WI38 (cell line): ENCODE results near the gene ST3GAL3.

Experiments used
- H3K4me3 ChIP-seq: 2 replicates; pipeline ENCODE4 v1.5.1; 2011; ENCODE audit warnings: low read depth, mild to moderate bottlenecking, control low read depth, low read length
- TF ChIP-seq, protein P1 (sequence below): IDR thresholded peaks from 2 replicates; pipeline ENCODE4 v1.5.1; 2012; ENCODE audit warnings: low read depth, mild to moderate bottlenecking, control low read depth, low read length

Gene ST3GAL3

DNA sequence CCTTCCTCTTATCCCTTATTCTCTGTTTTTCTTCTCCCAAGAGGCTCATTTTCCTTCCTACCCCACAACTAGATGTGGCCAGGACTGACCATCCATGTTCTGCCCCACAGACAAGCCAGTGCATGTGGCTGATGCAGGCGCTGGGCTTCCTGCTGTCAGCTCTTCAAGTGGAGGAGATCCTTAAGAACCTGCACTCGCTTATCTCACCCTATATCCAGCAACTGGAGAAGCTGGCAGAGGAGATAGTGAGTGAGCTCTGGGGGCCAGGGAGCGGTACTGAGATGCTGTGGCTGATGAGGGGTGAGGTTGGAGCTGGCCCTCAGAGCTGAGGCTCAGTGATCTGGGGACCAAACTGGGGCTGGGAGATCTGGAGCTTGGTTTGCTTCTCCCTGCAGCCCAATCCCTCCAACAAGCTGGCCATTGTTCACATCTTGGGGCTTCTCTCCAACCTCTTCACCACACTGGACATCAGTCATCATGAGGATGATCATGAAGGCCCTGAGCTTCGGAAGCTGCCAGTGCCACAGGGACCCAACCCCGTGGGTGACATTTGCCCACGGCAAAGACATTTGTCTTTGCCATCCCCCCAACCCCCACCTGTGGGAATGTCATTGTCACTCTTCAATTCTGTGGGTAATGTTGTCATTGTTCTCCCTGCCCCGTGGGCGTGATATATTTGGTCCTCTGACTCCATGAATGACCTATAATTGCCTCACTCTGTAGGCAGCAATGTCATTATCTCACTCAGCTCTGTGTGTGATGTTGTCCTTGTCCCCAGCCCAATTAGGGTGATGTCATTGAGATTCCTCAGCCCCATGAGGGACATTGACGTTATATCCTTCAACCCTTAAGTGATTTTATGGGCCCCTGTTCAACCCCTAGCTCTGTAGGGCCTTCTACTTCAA is 251.3 kb downstream of the ST3GAL3 start:
- TF ChIP-seq, protein P1, sequence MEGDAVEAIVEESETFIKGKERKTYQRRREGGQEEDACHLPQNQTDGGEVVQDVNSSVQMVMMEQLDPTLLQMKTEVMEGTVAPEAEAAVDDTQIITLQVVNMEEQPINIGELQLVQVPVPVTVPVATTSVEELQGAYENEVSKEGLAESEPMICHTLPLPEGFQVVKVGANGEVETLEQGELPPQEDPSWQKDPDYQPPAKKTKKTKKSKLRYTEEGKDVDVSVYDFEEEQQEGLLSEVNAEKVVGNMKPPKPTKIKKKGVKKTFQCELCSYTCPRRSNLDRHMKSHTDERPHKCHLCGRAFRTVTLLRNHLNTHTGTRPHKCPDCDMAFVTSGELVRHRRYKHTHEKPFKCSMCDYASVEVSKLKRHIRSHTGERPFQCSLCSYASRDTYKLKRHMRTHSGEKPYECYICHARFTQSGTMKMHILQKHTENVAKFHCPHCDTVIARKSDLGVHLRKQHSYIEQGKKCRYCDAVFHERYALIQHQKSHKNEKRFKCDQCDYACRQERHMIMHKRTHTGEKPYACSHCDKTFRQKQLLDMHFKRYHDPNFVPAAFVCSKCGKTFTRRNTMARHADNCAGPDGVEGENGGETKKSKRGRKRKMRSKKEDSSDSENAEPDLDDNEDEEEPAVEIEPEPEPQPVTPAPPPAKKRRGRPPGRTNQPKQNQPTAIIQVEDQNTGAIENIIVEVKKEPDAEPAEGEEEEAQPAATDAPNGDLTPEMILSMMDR, result no peak
- H3K4me3 ChIP-seq, result no peak overlapping the region

DNA sequence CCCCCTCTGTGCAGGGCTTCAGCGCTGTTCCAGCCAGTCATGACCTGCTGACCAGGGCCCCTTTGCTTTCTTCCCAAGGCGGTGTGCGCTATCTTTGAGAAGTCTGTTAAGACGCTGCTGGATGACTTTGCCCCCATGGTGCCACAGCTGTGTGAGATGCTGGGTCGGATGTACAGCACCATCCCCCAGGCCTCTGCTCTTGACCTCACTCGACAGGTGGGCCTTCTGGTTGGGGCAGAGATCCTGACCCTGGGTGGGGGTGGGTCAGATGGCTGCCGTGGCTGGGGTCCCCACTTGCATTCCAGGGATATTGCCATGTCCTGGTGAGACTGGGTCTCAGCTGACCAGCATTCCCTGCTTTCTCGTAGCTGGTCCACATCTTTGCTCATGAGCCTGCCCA is 253.5 kb downstream of the ST3GAL3 start:
- TF ChIP-seq, protein P1, result no peak

GRCh38 chr1:43961692-43962091 is 254.4 kb downstream of the ST3GAL3 start:
- TF ChIP-seq, protein P1, result no peak
- H3K4me3 ChIP-seq, result no peak overlapping the region

More for the DNA sequence above, 253.5 kb downstream of the ST3GAL3 start:
- no peak overlapping the region for H3K4me3 ChIP-seq

- TF ChIP-seq, protein P1, result no peak
- no peak overlapping the region for H3K4me3 ChIP-seq
Observed at GRCh38 chr1:43962324-43962723, 255.0 kb downstream of the ST3GAL3 start.

DNA sequence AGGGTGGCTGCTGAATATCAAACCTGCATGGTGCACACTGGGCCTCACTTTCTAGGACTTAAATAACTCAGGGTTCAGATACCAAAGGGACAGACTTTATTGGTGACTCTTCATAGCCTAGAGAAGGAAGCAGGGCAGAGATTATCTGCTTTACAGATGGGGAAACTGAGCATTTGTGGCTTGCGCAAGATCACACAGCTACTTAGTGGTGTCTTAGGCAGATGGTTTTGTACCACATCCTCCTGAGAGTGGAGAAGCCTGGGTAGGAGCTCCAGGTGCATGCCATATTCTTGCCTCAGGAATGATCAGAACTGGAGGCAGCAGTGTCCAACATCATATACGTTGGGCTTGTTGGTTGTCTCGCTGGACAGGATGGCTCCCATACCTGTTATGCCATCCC is 255.7 kb downstream of the ST3GAL3 start:
- TF ChIP-seq, protein P1, result no peak
- H3K4me3 ChIP-seq, result no peak overlapping the region

- H3K4me3 ChIP-seq, result no peak overlapping the region
- TF ChIP-seq, protein P1, result no peak
Observed at GRCh38 chr1:43963890-43964289, 256.6 kb downstream of the ST3GAL3 start.

GRCh38 chr1:43965316-43965715 is 258.0 kb downstream of the ST3GAL3 start:
- TF ChIP-seq, protein P1, result no peak
- no peak overlapping the region for H3K4me3 ChIP-seq
